Thymus (tissue), 11 donors: ENCODE results near the gene HDAC1. TPM values are rescaled to one million over a fixed set of nuclear protein-coding genes. Genes with fewer than 3 reads are reported as not detected.

ENCODE experiments used
- DNase-seq, 9 donors: peaks; one replicate each; pipeline ENCODE4 v3.0.0-alpha.2; 2013; ENCODE audit warnings: low spot score in 9 of 9, low read depth in 6 of 9, missing footprints in 1 of 9
- H3K27ac ChIP-seq, 2 donors: one replicate each; pipeline ENCODE4 v1.5.1; 2013; ENCODE audit warnings: control low read depth in 1 of 2, low read depth in 1 of 2, low read length in 1 of 2, mild to moderate bottlenecking in 1 of 2, moderate library complexity in 1 of 2
- H3K27me3 ChIP-seq, 2 donors: one replicate each; pipeline ENCODE4 v1.5.1; 2013; ENCODE audit warnings: low read length in 1 of 2; ENCODE audit not compliant: control insufficient read depth in 2 of 2, insufficient read depth in 1 of 2
- H3K36me3 ChIP-seq, 2 donors: one replicate each; pipeline ENCODE4 v1.5.1; 2013; ENCODE audit warnings: low read length in 1 of 2, mild to moderate bottlenecking in 1 of 2, moderate library complexity in 1 of 2; ENCODE audit not compliant: control insufficient read depth in 2 of 2, insufficient read depth in 2 of 2
- H3K4me1 ChIP-seq, 2 donors: one replicate each; pipeline ENCODE4 v1.5.1; 2013; ENCODE audit warnings: low read length in 2 of 2; ENCODE audit not compliant: control insufficient read depth in 2 of 2, insufficient read depth in 2 of 2
- H3K4me3 ChIP-seq, 2 donors: one replicate each; pipeline ENCODE4 v1.5.1; 2013; ENCODE audit warnings: low read length in 2 of 2, control low read depth in 1 of 2, mild to moderate bottlenecking in 1 of 2
- H3K9me3 ChIP-seq, 2 donors: one replicate each; pipeline ENCODE4 v1.5.1; 2013; ENCODE audit warnings: low read length in 1 of 2, mild to moderate bottlenecking in 1 of 2; ENCODE audit not compliant: control insufficient read depth in 2 of 2, insufficient read depth in 1 of 2
- WGBS: extraction: QIAGEN DNeasy Blood & Tissue Kit; methylation state at CpG from one replicate; pipeline ENCODE4 v1.1.7; 2013; 5-methylcytosine and 5-hydroxymethylcytosine counted together
- polyA plus RNA-seq: library from polyadenylated mRNA; stranded (reverse); fragments of 200-250 nt; gene quantifications from one replicate; pipeline ENCODE4 v1.2.3, GENCODE V29; 2013
- total RNA-seq: library from RNA; stranded (reverse); fragments of 120-200 nt; gene quantifications from one replicate; pipeline ENCODE4 v1.2.4, GENCODE V29; 2013
- donor health status: healthy.

HDAC1 gene
- total and polyA plus RNA-seq, 2 donors = 103 to 150 TPM

- H3K9me3 ChIP-seq = peaks cover 0 to 8% of the 10 kb centered on the region in 2 donors
- H3K36me3 ChIP-seq = no peaks in the 10 kb centered on the region
- H3K27ac ChIP-seq = no peak overlapping the region
- WGBS = 96% methylated on average over 9 of the region's 9 CpGs
- no peak overlapping the region for H3K4me3 ChIP-seq
- peaks cover 0 to 2% of the 10 kb centered on the region in 2 donors for H3K27me3 ChIP-seq
- DNase-seq = no peak
- H3K4me1 ChIP-seq = peaks cover 4 to 24% of the 10 kb centered on the region in 2 donors
Measured at GRCh38 chr1:32346532-32347157, 54.8 kb downstream of the HDAC1 start.

- no peak for DNase-seq
- Histone ChIP-seq H3K4me1 (peaks cover 9 to 42% of the 10 kb centered on the region in 2 donors), H3K27me3 (peaks cover 0 to 6% of the 10 kb centered on the region in 2 donors), H3K27ac (no peak overlapping the region), H3K9me3 (peaks cover 0 to 8% of the 10 kb centered on the region in 2 donors), H3K4me3 (no peak overlapping the region), H3K36me3 (peaks cover 0 to 2% of the 10 kb centered on the region in 2 donors)
- 44% methylated on average over 8 of the region's 8 CpGs for WGBS
Measured at GRCh38 chr1:32349211-32349708, 57.4 kb downstream of the HDAC1 start.

GRCh38 chr1:32350785-32351398 is 59.0 kb downstream of the HDAC1 start:
- Histone ChIP-seq H3K36me3 (peaks cover 2 to 5% of the 10 kb centered on the region in 2 donors), H3K27ac (peak overlapping the region; percentile 76 to 91), H3K27me3 (peaks cover 0 to 6% of the 10 kb centered on the region in 2 donors), H3K4me3 (peak overlapping the region; percentile 61 to 85), H3K4me1 (peaks cover 9 to 38% of the 10 kb centered on the region in 2 donors), H3K9me3 (peaks cover 0 to 8% of the 10 kb centered on the region in 2 donors)
- WGBS = 23% methylated on average over 28 of the region's 28 CpGs
- DNase-seq = no peak

- 7% methylated on average over 75 of the region's 75 CpGs for WGBS
- H3K4me3 ChIP-seq = peak overlapping the region; percentile 61 to 85
- peak; percentile 74 to 97 (median 92) for DNase-seq
- H3K9me3 ChIP-seq = peaks cover 0 to 8% of the 10 kb centered on the region in 2 donors
- peaks cover 0 to 3% of the 10 kb centered on the region in 2 donors for H3K27me3 ChIP-seq
- H3K4me1 ChIP-seq = peaks cover 9 to 38% of the 10 kb centered on the region in 2 donors
- peak overlapping the region; percentile 76 to 91 for H3K27ac ChIP-seq
- H3K36me3 ChIP-seq = peaks cover 2 to 5% of the 10 kb centered on the region in 2 donors
Measured at GRCh38 chr1:32351399-32352238, 59.7 kb downstream of the HDAC1 start.

GRCh38 chr1:32352239-32352745 is 60.4 kb downstream of the HDAC1 start:
- peaks cover 2 to 5% of the 10 kb centered on the region in 2 donors for H3K36me3 ChIP-seq
- DNase-seq = no peak
- peak overlapping the region; percentile 61 to 85 for H3K4me3 ChIP-seq
- 76% methylated on average over 8 of the region's 8 CpGs for WGBS
- no peak overlapping the region for H3K27ac ChIP-seq
- H3K27me3 ChIP-seq = peaks cover 0 to 3% of the 10 kb centered on the region in 2 donors
- peaks cover 0 to 8% of the 10 kb centered on the region in 2 donors for H3K9me3 ChIP-seq
- peaks cover 9 to 38% of the 10 kb centered on the region in 2 donors for H3K4me1 ChIP-seq

- Histone ChIP-seq H3K4me3 (no peak overlapping the region), H3K27ac (no peak overlapping the region), H3K27me3 (peaks cover 0 to 3% of the 10 kb centered on the region in 2 donors), H3K9me3 (peaks cover 0 to 8% of the 10 kb centered on the region in 2 donors), H3K4me1 (peaks cover 9 to 38% of the 10 kb centered on the region in 2 donors), H3K36me3 (peaks cover 2 to 5% of the 10 kb centered on the region in 2 donors)
- WGBS = 96% methylated on average over 2 of the region's 2 CpGs
- DNase-seq = no peak
Measured at GRCh38 chr1:32352831-32353383, 61.0 kb downstream of the HDAC1 start.

GRCh38 chr1:32353431-32353830 is 61.5 kb downstream of the HDAC1 start:
- no peak for DNase-seq
- Histone ChIP-seq H3K27me3 (peaks cover 0 to 3% of the 10 kb centered on the region in 2 donors), H3K27ac (no peak overlapping the region), H3K4me1 (peaks cover 9 to 38% of the 10 kb centered on the region in 2 donors), H3K9me3 (peaks cover 0 to 8% of the 10 kb centered on the region in 2 donors), H3K36me3 (peaks cover 2 to 5% of the 10 kb centered on the region in 2 donors), H3K4me3 (no peak overlapping the region)
- 92% methylated on average over 2 of the region's 2 CpGs for WGBS

- H3K27me3 ChIP-seq = peaks cover 0 to 3% of the 10 kb centered on the region in 2 donors
Measured at GRCh38 chr1:32353886-32354570, 62.1 kb downstream of the HDAC1 start.

More at GRCh38 chr1:32353886-32354570, 62.1 kb downstream of the HDAC1 start:
- peaks cover 0 to 8% of the 10 kb centered on the region in 2 donors for H3K9me3 ChIP-seq
- no peak overlapping the region for H3K4me3 ChIP-seq
- 71% methylated on average over 2 of the region's 2 CpGs for WGBS
- H3K27ac ChIP-seq = peak overlapping the region in 1 of 2 donors; percentile 27
- peaks cover 2 to 5% of the 10 kb centered on the region in 2 donors for H3K36me3 ChIP-seq
- H3K4me1 ChIP-seq = peaks cover 9 to 32% of the 10 kb centered on the region in 2 donors
- DNase-seq = no peak
